GM19452 (cell line): Measurements from ENCODE around the gene ING3.

ENCODE experiments used
- ATAC-seq: cut with Tn5 transposase; IDR thresholded peaks from one replicate; pipeline ENCODE4 v1.9.1; 2021; ENCODE audit not compliant: unreplicated experiment

Gene ING3

DNA sequence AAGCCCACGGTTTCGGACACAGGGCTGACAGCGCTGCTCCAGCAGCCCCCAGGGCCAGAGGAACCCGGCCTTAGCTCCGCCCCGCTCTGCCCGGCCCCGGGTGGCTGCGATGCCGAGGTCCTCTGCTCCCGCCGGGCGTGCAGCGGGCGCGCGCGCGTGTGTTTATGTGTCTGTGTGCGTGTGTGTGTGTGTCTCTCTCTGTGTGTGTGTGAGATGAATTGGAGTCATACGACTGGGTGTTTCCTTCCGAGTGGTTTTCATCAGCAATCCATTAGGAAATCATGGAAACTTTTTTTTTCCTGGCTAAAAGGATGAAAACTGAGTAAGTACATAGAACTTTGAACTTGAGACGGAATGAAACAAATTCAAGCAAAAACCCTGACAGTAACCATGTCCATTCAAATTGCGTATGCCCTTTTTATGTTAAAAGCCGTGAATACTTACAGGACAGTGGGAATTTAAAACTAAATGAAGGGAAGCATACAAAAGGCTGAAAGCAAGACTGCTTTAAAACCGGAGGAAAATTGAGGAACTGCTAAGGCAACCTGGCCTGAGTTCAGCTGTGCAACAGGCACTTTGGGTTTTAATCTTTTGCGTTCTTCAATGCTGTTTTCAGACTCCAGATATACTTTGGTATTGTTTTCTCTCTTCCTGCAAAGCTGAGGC lies 38.1 kb downstream of the ING3 start, which contains the start of gene CPED1:
TSS of gene CPED1 (plus strand) at position 121 of the 666 bp plus-strand sequence. CDS start 911 bp downstream, outside the sequence.
- peak; percentile 53 for ATAC-seq

DNA sequence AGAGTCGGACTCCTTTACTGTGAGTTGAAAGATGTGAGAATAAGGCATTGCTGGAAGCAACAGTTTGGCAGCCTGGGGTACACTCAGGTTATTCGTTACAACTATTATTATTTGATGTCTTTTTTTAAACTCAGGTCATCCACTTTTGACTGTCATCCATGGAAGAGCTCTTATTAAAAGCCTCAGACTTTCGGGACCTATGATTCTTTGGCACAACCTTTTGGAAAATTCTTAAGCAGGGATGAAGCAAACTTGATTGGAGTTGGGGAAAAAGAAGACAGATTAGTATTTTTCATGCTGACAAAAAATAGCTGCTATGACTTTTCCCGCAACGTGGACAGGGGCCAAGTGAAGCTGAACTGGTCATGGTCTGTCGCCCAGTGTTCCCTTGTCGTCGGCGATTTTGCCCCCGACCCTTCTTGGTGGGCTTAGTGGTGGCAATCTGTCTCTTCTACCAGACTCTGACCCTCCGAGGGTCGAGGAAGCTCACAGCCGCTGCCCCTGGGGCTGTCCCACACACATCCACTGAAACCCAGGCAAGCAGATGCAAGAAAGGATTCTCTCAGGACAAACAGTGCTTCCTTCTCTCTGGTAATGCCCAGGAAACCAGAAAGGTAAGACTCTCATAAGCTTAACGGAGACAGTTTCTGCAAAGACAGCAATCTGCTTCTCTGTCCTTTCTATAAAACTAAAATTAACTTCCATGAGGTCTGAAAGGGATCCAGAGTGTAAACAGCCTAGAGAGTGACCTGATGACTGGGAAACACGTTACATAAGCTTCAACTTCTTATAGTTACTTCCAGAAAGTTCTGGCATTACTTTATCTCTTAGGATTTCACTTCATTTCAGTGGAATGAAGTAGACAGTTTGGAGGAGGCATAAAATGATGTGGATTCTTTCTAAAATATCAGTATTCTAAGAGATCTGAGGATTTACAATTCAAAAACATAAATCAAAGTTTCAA lies 39.0 kb downstream of the ING3 start:
- ATAC-seq = no peak

GRCh38 chr7:120990468-120991118 lies 40.0 kb downstream of the ING3 start:
- no peak for ATAC-seq

DNA sequence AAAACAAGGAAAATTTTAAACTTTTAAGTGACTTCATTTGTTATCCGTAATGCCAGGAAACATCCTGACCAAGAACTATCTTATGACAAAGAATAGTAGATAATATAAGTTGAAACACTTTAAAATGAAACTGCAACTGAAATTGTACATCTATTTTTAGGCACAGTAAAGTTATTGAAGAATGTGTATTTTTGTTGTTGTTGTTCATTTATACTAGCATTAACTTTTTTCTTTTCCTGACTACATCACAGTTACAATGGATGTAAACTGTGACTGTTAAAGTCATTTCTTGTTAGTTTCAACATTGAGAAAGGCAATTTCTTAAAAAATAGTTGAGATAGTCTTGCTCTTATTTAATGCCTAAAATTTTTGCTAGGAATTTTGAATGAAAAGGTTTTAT lies 40.6 kb downstream of the ING3 start:
- no peak for ATAC-seq

GRCh38 chr7:120991581-120991980 lies 41.0 kb downstream of the ING3 start:
- no peak for ATAC-seq

DNA sequence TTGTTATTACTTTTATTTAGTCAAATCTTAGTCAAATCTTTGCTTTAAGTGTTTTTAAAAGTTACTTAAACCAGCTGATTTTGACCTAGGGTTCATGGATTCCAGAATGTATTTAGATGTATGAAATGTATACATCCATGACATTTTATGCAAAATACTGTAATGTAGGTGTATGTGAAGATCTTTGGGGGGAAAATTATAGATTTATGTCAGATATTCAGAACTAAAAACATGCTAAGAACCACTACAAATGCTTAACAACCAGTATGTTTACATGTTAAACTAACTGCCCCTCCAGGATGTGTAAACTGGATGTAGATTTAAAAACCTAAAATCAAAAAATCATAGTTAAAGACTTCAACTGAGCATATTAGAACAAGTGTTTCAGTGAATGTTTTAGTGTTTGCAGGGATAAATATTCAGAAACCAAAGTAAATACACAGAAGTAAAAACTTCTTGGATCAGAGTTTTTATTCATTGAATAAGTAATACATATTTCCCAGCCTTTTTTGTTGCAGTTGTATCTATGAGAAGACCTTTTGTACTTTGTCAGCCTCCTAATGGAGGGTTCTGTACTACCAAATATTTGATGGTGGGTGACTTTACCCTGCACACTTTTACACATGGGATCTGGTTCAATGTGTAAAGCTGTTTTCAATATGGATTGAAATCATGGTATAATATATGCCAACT lies 41.8 kb downstream of the ING3 start:
- ATAC-seq = no peak

- no peak for ATAC-seq
These were observed 42.5 kb downstream of the ING3 start for GRCh38 chr7:120992965-120993494.

DNA sequence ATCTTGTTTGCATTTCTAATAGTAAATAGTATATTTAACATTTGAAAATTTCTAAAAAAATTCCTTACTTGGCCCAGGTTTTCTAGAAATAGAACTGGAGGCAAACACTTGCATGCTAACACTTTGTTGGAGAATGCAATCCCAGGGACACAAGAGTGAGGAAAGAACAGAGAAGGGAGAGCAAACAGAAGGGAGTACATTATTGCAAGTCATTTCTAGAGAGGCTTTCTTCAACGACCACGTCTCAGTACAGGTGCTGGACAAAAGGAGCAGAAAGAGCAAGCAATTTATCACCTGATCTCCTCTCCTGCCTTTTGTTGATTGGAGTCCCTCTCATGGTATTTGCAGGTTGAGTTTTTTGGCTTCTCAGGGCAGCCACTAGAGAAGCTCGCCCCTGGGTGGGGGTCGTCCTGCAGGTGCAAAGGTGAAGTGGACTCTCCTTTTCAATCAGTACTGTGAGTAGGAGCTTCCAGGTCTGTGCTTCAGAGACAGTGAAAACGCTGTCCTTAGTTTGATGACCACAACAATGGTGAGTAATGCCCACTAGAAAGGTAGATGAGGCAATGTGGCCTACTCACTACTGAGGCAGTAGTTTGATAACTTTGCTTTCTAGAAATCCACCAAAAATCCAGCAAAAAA lies 43.1 kb downstream of the ING3 start:
- no peak for ATAC-seq

DNA sequence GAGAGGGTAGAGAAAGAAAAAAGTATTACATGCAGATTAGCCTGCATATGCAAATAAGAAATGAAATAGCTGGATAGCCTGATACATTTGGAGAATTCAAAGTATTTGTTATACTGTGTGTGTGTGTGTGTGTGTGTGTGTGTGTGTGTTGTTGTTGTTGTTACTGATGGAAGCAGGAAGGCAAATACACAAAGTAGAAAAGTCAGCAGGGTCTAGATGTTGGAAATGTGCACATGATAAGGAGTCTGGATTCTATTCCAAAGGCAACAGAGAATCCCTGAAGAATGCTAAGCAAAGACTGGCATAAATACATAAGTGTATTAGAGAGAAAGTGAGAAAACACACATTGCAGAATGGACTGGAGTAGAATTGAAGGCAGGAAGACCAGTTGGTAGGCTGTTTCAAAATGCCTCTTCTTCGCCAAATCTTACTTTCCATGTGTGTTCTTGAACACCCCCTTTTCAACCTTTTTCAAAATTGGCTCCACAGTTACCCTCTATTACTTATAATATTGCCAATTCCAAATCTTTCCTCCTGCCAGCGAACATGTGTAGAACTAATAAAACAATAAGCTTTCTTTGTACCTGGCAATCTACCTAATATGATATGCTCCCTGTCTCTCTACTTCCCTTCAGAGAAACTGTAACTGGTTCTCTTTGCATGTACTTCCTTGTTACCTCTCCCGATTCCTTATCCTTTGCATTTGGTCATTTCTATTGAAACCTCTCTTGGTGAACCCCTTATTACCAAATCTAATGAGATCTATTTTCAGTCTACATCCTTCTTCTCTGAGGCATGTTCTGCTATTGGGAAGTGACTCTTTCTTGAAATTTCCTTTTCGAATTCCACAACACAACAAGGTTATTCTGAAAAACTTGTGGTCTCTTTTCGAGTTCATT lies 44.2 kb downstream of the ING3 start:
- no peak for ATAC-seq

DNA sequence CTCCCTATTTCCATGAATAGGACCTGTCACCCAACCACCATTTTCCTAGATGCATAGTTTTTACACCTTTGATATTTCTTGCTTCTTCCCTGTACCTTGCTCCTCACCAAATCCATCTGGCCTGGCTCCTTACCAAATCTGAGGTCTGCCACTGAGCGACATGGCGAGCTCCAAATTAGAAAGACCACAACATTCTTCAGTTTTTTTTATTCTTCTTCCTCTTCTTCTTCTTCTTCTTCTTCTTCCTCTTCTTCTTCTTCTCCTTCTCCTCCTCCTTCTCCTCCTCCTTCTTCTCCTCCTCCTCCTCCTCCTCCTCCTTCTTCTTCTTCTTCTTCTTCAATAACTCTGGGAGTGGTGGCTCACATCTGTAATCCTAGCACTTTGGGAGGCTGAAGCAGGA lies 45.1 kb downstream of the ING3 start:
- ATAC-seq = no peak

DNA sequence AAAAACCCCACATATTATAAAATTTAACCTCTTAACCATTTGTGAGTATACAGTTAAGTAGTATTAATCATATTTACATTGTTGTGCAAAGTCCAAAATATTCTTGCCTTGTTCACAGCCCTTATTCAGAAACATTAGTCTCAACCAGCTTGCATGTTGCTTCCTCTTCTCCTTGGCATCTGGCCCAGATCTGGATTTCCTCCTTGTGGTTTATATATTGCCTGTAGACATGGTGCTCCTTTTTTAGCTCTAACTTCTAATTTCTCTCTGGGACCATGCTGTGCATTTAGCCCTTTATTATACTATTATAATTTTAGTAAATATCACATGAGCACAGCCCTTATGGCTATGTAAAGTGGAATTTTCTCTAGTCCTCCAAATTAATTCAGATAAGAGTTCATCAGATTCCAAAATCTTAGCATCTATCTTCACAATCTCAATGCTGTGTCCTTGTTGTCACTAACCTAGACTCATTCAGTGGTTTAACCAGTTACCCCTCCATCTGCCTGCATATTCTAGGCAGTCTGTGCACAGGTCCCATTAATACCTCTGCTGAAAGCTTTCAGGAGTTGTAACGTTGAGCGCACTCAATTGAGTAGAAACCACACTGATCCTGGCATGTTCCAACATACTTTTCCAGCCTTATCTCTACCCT lies 45.9 kb downstream of the ING3 start:
- ATAC-seq = no peak

DNA sequence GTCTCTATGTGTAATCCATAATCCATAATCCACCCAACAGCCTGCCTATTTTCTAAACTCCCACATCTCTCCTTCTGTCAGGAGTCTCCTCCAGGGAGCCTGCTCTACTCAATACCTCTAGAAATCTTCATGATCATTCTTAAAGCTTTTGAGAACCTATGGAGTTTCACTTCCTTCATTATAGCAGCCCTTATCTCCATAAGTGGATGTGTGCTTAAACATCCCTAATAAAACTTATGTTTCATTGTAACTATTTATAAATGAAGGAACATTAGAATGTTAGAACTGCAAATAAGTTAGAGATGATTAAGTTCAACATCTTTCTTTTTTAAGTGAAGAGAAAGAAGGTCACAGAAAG lies 46.4 kb downstream of the ING3 start:
- ATAC-seq = no peak

DNA sequence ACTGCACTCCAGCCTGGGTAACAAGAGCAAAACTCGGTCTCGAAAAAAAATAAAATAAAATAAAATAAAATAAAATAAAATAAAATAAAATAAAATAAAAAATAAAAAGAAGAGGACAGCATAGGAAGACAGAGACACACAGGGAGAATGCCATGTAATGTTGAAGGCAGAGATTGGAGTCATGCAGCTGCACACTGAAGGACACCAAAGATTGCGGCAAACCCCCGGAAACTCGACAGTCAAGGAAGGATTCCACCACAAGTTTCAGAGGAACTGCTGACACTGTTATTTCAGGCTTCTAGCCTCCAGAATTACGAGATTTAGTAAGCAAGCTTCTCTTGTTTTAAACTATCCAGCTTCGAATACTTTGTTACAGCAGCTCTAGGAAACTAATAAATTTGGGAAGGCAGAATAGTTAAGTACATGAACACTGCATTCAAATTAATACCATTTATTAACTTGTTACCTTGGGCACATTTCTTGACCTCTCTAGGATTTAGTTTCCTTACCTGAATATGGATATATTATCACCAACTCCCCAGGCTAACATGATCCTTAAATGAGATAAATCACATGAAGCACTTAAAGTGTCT lies 47.4 kb downstream of the ING3 start:
- ATAC-seq = no peak

GRCh38 chr7:120998520-120998919 lies 47.9 kb downstream of the ING3 start:
- ATAC-seq = no peak

DNA sequence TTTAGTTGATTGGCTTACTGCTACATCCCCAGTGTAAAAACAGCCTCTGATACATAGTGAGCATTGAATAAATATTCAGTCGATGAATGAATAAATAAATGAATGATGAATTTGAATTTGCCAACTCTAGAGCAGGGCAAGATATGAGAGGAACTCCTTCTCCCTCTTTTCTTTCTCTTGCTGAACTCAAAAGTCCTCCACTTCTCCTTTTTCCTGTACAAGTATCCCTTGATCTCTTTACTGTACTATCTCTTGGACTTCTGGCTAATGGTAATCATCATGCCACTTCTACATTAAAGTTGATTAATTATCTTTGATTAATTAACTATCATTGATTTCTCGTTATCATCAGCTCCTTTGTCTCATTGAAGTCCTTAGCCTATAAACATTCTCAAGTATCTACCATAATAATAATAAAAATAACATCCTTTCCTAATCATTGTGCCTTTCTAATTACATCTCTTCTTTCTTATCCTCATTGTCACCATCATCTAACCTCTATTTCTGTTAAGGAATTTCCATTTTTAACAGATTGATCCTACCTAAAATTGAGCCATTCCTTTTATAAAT lies 48.5 kb downstream of the ING3 start:
- no peak for ATAC-seq

- no peak for ATAC-seq
These were observed 49.8 kb downstream of the ING3 start for GRCh38 chr7:121000081-121000983.

DNA sequence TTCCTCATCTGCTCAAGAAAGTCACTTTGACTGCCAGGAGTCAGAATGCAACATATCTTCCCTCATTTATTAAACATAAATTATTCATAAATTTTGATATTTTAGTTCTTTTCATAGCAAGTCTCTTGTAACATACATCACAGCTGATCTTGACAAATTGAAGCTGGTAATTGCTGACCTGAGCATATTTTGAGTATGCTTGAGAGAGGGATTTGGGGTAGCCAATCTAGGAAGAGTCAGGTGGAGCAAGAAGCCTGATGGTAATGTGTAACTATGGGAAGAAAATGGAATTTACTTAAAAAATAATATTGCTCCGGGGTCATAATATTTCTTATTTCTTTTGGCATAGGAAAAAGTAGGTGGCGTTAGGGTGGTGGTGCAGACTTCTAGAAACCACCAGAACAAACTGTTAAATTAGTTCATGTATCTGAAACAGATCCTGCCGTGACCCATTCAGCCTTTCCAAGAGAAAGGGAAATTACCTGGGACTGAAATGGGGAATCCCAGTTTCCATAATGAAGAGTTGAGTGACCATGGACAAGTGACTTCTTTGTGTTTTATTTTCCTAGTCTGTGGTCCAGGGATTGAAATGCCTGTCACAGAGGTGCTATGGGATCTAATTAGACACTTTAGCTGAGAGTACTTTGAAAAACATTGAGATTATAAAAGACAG lies 50.8 kb downstream of the ING3 start:
- ATAC-seq = no peak
